Fibroblast of pulmonary artery (primary cell): ENCODE measurements around the gene AOPEP.

Experiments used
- DNase-seq: peaks from one replicate; pipeline ENCODE4 v3.0.0-alpha.2; 2010; ENCODE audit warnings: low read depth
- H3K4me3 ChIP-seq: replicated peaks from 2 replicates; pipeline ENCODE4 v1.5.1; 2011; ENCODE audit warnings: low read depth, mild to moderate bottlenecking, control low read depth, low read length, moderate library complexity
- TF ChIP-seq, protein P1 (sequence below): IDR thresholded peaks from 2 replicates; pipeline ENCODE4 v1.5.1; 2011; ENCODE audit warnings: mild to moderate bottlenecking, control low read depth, low read length, inconsistent platforms; ENCODE audit errors: missing control alignments

The AOPEP gene

GRCh38 chr9:94993821-94994165 is 267.3 kb downstream of the AOPEP start:
- TF ChIP-seq, protein P1, sequence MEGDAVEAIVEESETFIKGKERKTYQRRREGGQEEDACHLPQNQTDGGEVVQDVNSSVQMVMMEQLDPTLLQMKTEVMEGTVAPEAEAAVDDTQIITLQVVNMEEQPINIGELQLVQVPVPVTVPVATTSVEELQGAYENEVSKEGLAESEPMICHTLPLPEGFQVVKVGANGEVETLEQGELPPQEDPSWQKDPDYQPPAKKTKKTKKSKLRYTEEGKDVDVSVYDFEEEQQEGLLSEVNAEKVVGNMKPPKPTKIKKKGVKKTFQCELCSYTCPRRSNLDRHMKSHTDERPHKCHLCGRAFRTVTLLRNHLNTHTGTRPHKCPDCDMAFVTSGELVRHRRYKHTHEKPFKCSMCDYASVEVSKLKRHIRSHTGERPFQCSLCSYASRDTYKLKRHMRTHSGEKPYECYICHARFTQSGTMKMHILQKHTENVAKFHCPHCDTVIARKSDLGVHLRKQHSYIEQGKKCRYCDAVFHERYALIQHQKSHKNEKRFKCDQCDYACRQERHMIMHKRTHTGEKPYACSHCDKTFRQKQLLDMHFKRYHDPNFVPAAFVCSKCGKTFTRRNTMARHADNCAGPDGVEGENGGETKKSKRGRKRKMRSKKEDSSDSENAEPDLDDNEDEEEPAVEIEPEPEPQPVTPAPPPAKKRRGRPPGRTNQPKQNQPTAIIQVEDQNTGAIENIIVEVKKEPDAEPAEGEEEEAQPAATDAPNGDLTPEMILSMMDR = no peak
- DNase-seq = no peak

DNA sequence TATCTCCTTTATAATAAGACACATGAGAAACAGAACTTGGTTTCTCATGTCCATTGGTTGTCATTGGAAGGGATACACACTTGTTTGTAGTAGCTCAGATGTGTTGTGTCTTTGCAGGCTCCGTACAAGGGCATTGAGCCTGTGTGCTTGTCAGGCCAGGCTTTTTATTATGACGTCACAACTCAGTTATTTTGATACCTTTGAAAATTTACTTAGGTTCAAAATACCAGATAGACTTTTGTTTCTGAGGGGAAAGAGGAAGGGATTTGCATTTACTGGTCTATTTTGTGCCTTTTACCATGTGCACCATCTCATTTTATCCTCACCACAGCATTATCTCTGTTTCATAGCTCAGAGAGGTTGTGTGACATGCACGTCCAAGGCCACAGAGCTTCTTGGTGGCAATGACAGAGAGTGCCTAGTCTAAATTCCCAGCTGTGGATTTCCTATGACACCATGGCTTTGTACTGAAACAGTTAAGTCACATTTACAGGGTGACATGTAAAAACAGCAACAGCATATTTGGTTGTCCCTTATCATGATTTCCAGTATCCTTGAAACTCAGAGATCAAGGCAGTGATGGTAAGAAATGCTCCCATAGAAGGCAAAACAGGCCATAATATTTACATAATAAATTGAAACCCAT is 268.7 kb downstream of the AOPEP start:
- no peak for DNase-seq
- TF ChIP-seq, protein P1 = no peak
- no peak overlapping the region for H3K4me3 ChIP-seq

More at GRCh38 chr9:94993821-94994165, 267.3 kb downstream of the AOPEP start:
- no peak overlapping the region for H3K4me3 ChIP-seq

GRCh38 chr9:94996641-94997040 is 270.1 kb downstream of the AOPEP start:
- no peak overlapping the region for H3K4me3 ChIP-seq
- TF ChIP-seq, protein P1 = no peak
- no peak for DNase-seq

- no peak for DNase-seq
- TF ChIP-seq, protein P1 = no peak
- no peak overlapping the region for H3K4me3 ChIP-seq
Measured at GRCh38 chr9:94997727-94998126, 271.2 kb downstream of the AOPEP start.

DNA sequence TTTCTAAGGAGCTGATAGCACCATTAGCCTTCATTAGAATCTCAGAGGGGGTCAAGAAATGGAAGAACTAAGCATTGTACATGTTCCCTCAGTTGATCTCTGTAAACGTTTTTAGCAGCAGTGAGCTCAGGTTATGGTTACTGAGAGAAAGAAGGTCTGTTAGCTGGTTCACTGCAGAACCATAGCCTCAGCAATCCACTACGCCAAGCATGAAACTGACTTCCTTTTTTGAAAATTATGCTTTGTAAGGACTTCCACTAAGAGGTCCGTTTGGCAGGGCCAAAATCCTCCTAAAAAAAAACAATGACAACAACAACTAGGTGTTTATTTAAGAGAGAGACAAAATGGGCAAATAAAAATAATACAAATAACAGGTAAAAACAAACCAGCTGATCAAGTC is 273.3 kb downstream of the AOPEP start:
- H3K4me3 ChIP-seq = no peak overlapping the region
- no peak for DNase-seq
- TF ChIP-seq, protein P1 = no peak

- H3K4me3 ChIP-seq = no peak overlapping the region
- no peak for DNase-seq
- TF ChIP-seq, protein P1 = no peak
Measured at GRCh38 chr9:95000821-95001220, 274.3 kb downstream of the AOPEP start.

DNA sequence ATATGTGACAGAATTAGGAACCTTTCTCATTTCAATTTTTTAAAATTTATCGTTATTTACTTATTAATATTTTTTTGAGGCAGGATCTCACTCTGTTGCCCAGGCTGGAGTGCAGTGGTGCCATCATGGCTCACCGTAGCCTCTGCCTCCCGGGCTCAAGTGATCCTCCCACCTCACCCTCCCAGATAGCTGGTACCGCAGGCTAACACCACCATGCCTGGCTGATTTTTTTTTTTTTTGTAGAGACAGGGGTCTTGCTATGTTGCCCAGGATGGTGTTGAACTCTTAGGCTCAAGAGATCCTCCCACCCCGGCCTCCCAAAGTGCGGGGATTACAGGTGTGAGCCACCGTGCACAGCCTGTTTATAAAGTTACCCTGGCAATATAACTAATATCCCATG is 275.2 kb downstream of the AOPEP start:
- H3K4me3 ChIP-seq = no peak overlapping the region
- TF ChIP-seq, protein P1 = no peak
- DNase-seq = no peak
